Pulmonary artery endothelial cell (primary cell): ENCODE measurements around the gene TUBA3D. TPM values are rescaled to one million over a fixed set of nuclear protein-coding genes. Genes with fewer than 3 reads are reported as not detected.
"Not testable (repeated sequence)": the region's sequence is repeated elsewhere in the genome, so short reads cannot be mapped to it uniquely, and the experiment has no call there.

Source experiments
- DNase-seq: peaks from one replicate; pipeline ENCODE4 v3.0.0-alpha.2; 2011; ENCODE audit warnings: low read depth, low spot score
- total RNA-seq: library from RNA; depleted of rRNA; stranded (reverse); fragments of >200 nt; gene quantifications from 2 replicates; pipeline ENCODE4 v1.2.3, GENCODE V29; 2014

TUBA3D gene
- total RNA-seq: not detected in 2 replicates

DNA sequence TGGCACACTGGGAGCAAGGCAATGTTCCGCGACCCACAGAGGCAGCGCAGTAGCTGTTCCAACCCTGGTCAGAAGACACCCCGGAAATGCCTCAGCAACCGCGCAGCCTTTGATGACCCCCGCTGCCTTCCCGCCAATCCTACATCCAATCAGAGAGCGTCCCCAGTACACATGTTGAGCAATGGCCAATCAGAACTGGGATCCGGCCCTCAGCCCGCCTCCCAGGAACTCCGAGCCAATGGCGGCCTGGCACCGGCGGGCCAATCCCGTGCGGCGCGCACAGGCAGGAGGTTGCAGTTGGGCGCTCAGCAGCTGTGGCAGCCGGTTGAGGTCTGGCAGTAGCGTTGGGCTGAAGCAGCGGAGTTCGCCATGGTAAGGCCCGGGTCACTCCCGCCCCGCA lies at the start of gene TUBA3D:
TUBA3D (plus strand) TSS at position 289 of the 400 bp plus-strand sequence; CDS start at position 370, 81 bp downstream.
- DNase-seq: no peak

DNA sequence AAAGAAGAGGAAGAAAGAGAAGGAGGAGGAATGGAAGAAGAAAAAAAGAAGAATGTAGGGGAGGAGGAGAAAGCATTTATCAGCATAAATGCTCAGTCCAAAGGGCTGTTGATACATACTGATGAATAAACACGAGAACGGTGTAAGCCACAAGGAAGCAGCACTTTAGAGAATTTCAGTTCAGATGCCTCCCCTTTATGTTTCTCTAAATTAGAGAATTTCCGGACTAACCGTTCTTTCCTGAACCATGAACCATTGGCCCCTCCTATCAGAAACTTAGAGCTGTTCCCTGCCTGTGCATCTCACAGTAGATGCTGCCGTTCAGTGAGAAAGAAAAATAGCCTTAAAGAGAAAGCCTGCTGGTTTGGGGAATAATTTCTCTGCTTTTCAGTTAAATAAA lies 49.2 kb upstream of the TUBA3D start:
- DNase-seq: no peak

DNA sequence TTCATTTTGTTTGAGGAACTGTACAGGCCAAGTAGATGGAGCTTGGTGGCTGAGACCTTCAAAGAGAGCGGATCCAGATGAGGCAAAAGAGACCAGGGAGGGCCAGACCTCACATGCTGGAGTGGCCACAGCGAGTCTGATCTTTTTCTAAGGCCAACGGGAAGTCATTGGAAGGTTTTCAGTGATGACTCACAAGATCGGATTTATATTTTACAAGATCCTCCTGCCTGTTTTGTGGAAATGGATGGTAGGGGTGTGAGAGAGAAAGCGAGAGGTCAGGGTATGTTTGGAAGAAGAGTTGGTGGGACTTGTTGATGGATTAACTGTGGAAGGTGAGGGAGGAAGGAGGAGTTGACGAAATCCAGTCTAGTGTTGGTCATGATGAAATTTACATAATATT lies 44.6 kb upstream of the TUBA3D start:
- DNase-seq: no peak

DNA sequence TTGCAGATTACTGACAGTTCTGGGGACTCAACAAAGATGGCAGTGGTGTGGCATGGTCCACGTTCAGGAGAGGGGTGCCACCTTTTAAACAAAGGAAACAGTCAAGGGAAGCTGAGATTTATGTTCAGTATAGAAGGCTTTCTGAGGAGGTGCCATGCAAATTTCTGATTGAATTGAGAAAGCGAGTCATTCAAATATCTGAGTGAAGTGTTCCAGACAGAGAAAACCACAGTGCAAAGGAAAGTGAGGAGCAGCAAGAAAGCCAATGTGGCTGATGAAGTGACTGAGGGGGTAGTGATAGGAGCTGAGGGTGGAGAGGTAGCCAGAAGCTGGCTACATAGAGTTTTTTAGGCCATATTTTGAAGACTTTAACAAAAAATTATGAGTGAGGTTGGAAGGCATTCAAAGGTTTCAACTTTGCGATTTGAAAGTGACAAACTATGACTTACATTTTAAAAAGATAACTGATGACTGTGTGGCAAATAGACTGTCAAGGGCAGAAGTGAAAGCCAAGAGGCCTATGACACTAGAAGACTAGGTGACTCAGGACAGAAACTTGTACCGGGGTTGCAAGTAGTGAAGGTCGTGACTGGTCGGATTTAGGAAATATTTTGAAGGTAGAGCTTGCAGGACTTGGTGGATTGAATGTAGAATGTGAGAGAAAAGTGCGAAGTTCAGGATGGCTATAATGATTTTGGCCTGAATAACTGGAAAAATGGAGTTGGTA lies 35.0 kb upstream of the TUBA3D start:
- DNase-seq: not testable (repeated sequence)

GRCh38 chr2:131444736-131445514 lies 31.0 kb upstream of the TUBA3D start:
- not testable (repeated sequence) for DNase-seq

- DNase-seq: not testable (repeated sequence)
Measured at GRCh38 chr2:131445515-131445797, 30.5 kb upstream of the TUBA3D start.

- DNase-seq: no peak
Measured at GRCh38 chr2:131445896-131446295, 30.0 kb upstream of the TUBA3D start.

GRCh38 chr2:131447981-131448380 lies 27.9 kb upstream of the TUBA3D start:
- DNase-seq: not testable (repeated sequence)

- not testable (repeated sequence) for DNase-seq
Measured at GRCh38 chr2:131451265-131451949, 24.5 kb upstream of the TUBA3D start.

GRCh38 chr2:131454914-131455313 lies 21.0 kb upstream of the TUBA3D start:
- not testable (repeated sequence) for DNase-seq

- not testable (repeated sequence) for DNase-seq
Measured at GRCh38 chr2:131467722-131468121, 8.2 kb upstream of the TUBA3D start.

DNA sequence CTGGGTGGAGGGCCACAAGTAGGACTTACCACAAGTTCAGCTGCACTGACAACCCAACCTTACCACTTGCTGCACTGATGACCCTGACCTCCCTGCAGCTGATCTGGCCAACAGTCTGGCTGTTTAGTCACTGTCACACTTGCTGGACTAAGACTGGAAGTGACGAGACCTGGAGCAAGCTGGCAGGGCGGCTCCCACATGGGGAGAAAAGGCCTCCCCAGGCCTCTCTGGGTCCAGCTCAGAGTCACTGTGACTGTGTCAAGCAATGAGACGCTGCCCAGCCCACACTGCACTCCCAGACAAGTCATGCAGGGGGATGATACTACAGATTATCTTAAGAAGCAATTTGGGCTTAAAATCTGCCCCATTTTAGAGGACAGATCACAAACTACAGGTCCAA lies 5.0 kb upstream of the TUBA3D start:
- not testable (repeated sequence) for DNase-seq

- not testable (repeated sequence) for DNase-seq
Measured at GRCh38 chr2:131471624-131472023, 4.3 kb upstream of the TUBA3D start.

GRCh38 chr2:131473266-131473665 lies 2.7 kb upstream of the TUBA3D start:
- not testable (repeated sequence) for DNase-seq

- DNase-seq: not testable (repeated sequence)
Measured at GRCh38 chr2:131476363-131476762, 444 bp downstream of the TUBA3D start.

DNA sequence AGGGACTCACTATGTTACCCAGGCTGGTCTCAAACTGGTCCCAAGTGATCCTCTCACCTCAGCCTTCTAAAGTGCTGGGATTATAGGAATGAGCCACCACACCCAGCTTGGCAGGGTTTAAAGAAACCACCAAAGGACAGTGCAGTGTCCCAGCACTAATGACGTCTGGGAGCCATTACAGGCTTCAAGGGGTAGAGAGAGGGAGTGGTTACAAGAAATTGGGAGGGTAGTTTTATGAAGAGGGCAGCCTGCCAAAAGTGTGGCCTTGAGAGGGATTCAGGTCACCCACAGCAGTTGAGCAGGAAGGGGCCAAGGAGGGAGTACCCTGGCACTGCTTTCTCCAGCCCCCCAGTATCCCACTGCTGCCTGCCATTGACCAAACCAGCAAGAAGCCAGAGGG lies 1.3 kb downstream of the TUBA3D start:
- not testable (repeated sequence) for DNase-seq

DNA sequence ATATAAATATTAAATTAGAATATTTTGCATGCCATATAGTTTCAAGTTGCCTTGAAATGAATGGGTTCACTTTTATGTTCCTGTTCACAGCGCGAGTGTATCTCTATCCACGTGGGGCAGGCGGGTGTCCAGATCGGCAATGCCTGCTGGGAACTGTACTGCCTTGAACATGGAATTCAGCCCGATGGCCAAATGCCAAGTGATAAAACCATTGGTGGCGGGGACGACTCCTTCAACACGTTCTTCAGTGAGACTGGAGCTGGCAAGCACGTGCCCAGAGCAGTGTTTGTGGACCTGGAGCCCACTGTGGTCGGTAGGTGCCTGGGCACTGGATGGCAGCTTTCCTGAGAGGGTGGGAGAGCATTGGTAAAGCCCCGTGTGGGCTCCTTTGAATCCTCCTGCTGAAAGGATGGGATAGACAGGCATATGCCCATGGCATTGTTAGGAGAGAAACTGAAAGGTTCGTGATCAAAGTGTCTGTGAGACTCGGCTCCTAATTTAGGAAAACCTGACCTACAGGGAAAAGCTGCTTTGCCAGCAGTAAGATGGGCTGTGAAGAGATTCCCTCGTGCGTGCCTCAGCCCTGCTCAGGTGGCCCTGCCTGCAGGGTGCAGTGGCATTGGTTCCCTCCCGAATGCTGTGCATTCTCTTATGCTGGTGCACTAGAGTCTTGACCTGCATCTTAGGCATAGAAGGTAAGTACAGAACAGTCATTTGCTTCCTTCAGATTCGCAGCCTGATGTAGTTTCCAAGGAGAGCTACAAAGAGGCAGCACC lies 2.3 kb downstream of the TUBA3D start:
- not testable (repeated sequence) for DNase-seq

GRCh38 chr2:131478850-131479461 lies 3.0 kb downstream of the TUBA3D start:
- DNase-seq: not testable (repeated sequence)

- DNase-seq: not testable (repeated sequence)
Measured at GRCh38 chr2:131480351-131480750, 4.4 kb downstream of the TUBA3D start.

- DNase-seq: not testable (repeated sequence)
Measured at GRCh38 chr2:131482506-131483155, 6.7 kb downstream of the TUBA3D start.
